T-helper 17 cell (primary cell): Measurements from ENCODE around the gene EPB41L2. TPM values are rescaled to one million over a fixed set of nuclear protein-coding genes. Genes with fewer than 3 reads are reported as not detected.
A peak's percentile ranks its signal among the peaks of the same experiment; 100 is the strongest.
"Not testable (repeated sequence)": the region's sequence is repeated elsewhere in the genome, so short reads cannot be mapped to it uniquely, and the experiment has no call there.

Experiments
- ATAC-seq: fragments of 150-1000 bp; cut with Tn5 transposase; 2 replicates; pipeline ENCODE4 v1.10.0; 2021; ENCODE audit warnings: mild to moderate bottlenecking, moderate library complexity
- DNase-seq, 3 donors: peaks; one replicate each; pipeline versions ENCODE4 v3.0.0 to v3.0.0-alpha.2; 2020 to 2021
- H3K9me3 ChIP-seq: one replicate; pipeline ENCODE4 v1.7.0; 2013; ENCODE audit warnings: low read length, mild to moderate bottlenecking; ENCODE audit not compliant: control insufficient read depth, poor library complexity, severe bottlenecking
- H3K27ac Mint-ChIP-seq: one replicate; pipeline ENCODE4 v1.8.0; 2022; ENCODE audit warnings: mild to moderate bottlenecking, moderate library complexity, mixed read lengths
- H3K27me3 Mint-ChIP-seq: one replicate; pipeline ENCODE4 v1.8.0; 2022; ENCODE audit warnings: mixed read lengths
- H3K36me3 Mint-ChIP-seq: one replicate; pipeline ENCODE4 v1.8.0; 2022; ENCODE audit warnings: low read depth, mixed read lengths
- H3K4me1 Mint-ChIP-seq: one replicate; pipeline ENCODE4 v1.8.0; 2022; ENCODE audit warnings: mild to moderate bottlenecking, mixed read lengths
- H3K4me3 Mint-ChIP-seq: one replicate; pipeline ENCODE4 v1.8.0; 2022; ENCODE audit warnings: mild to moderate bottlenecking, moderate library complexity, mixed read lengths
- total RNA-seq, 4 donors: library from RNA in 2 of 4; stranded (reverse) in 2 of 4; gene quantifications; one replicate each; pipeline ENCODE4 v1.2.3 and lab custom pipeline; 2022 to 2026

Gene EPB41L2
- 10 to 100 TPM; 14.0 to 20.5 TPM for total RNA-seq
- total RNA-seq (lab: John Stamatoyannopoulos, UW) = 14.3 to 15.3 reads per million in 2 donors

GRCh38 chr6:131063028-131063763 is at the start of gene EPB41L2:
Gene EPB41L2 (minus strand): TSS chr6:131063245. CDS start chr6:130956485, 106,760 bp downstream.
- H3K9me3 ChIP-seq = no peaks in the 10 kb centered on the region
- ATAC-seq = peak; percentile 90
- peaks cover 15% of the 10 kb centered on the region for H3K4me1 Mint-ChIP-seq
- H3K4me3 Mint-ChIP-seq = peak within 1 kb of the TSS; percentile 93
- H3K27ac Mint-ChIP-seq = peak within 1 kb of the TSS; percentile 82
- H3K36me3 Mint-ChIP-seq = no peaks in the 10 kb centered on the region
- DNase-seq = peak; percentile 77 to 78 (median 78)
- H3K27me3 Mint-ChIP-seq = no peaks in the 10 kb centered on the region

- no peak for ATAC-seq
- Mint-ChIP-seq H3K4me3 (no peak overlapping the region), H3K36me3 (no peaks in the 10 kb centered on the region), H3K27ac (no peak overlapping the region), H3K4me1 (no peaks in the 10 kb centered on the region), H3K27me3 (peaks cover 15% of the 10 kb centered on the region)
- H3K9me3 ChIP-seq = no peaks in the 10 kb centered on the region
- DNase-seq = no peak
These were observed 49.2 kb upstream of the EPB41L2 start for GRCh38 chr6:131112249-131112648.

DNA sequence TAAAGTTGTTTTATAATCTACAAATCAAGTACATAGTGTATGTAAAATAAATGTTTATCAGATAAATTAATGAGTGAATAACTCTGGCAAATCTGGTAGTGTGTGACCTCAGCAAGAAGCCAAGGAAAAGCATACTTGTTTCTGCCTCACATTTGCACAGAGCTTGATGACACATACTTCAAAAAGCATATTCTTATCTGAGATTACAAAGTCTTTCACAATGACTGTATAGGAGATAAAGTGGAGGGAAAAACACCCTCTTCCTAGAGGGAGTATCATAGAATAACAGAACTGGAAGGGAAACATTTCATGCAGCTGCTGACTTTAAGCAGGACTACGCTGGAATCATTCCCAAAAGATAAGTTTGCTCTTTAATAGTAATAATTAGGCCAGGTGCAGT is 44.1 kb upstream of the EPB41L2 start:
- ATAC-seq (no peak), DNase-seq (no peak)
- no peaks in the 10 kb centered on the region for H3K36me3 Mint-ChIP-seq
- no peaks in the 10 kb centered on the region for H3K9me3 ChIP-seq
- H3K27me3 Mint-ChIP-seq = peaks cover 19% of the 10 kb centered on the region
- no peaks in the 10 kb centered on the region for H3K4me1 Mint-ChIP-seq
- no peak overlapping the region for H3K4me3 Mint-ChIP-seq
- no peak overlapping the region for H3K27ac Mint-ChIP-seq

DNA sequence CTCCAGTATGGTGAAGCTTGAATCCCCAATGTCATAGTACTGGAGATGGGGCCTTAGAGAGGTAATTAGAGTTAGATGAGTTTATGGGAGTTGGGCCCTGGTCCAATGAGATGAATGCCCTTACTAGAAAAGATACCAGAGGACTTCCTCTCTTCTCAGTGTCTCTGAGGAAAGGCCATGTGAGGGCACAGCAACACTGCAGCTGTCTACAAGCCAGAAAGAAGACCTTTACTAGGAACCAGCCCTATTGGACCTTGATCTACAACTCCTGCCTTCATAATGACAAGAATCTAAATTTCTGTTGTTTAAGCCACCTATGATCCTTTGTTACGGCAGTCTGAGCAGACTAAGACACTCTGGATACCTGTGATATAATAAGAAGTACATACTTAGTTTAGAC is 40.9 kb upstream of the EPB41L2 start:
- H3K9me3 ChIP-seq = no peaks in the 10 kb centered on the region
- Mint-ChIP-seq H3K4me1 (no peaks in the 10 kb centered on the region), H3K27ac (no peak overlapping the region), H3K36me3 (no peaks in the 10 kb centered on the region), H3K4me3 (no peak overlapping the region), H3K27me3 (peaks cover 14% of the 10 kb centered on the region)
- ATAC-seq (no peak), DNase-seq (no peak)

- Mint-ChIP-seq H3K27ac (no peak overlapping the region), H3K27me3 (peaks cover 10% of the 10 kb centered on the region), H3K4me3 (no peak overlapping the region), H3K4me1 (no peaks in the 10 kb centered on the region), H3K36me3 (no peaks in the 10 kb centered on the region)
- DNase-seq (no peak), ATAC-seq (no peak)
- H3K9me3 ChIP-seq = no peaks in the 10 kb centered on the region
These were observed 40.3 kb upstream of the EPB41L2 start for GRCh38 chr6:131103296-131103695.

DNA sequence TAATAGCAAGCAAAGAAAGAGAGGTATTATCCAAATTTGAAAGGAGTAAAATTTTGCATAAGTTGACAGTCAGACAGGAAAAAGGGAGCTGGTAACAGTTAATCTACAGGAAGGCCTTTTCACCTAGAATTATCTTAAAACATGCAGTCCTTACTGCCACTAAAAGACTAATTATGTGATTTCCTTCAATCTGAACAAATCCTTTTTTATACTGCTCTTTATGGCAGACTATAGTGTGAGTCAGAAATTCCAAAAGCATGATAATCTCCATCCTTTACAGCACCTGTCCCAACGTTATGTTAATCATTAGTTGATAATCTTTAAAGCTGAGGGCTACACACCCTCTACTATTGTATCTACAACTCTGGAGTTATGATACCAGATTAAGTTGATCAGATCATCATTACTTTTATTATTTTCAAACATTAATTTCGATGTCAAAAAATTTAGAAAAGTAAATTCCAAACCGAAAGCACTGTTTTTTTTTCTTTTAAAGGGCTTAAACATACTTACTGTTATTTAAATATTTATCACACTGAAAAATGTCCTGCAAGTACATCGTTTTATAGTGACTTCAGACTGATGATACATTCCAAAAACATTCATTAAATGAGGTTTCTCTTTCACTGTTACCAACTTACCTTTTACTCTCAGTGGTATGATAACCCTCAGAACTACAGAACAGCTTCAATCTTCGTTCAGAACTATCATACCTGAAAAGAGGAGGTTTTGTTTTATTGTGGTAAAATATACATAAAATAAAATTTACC is 39.1 kb upstream of the EPB41L2 start:
- ATAC-seq (no peak), DNase-seq (no peak)
- Mint-ChIP-seq H3K4me3 (no peak overlapping the region), H3K4me1 (no peaks in the 10 kb centered on the region), H3K36me3 (no peaks in the 10 kb centered on the region), H3K27me3 (peaks cover 4% of the 10 kb centered on the region), H3K27ac (no peak overlapping the region)
- no peaks in the 10 kb centered on the region for H3K9me3 ChIP-seq

GRCh38 chr6:131096786-131097185 is 33.7 kb upstream of the EPB41L2 start:
- no peak overlapping the region for H3K27ac Mint-ChIP-seq
- DNase-seq (no peak), ATAC-seq (no peak)
- no peaks in the 10 kb centered on the region for H3K4me1 Mint-ChIP-seq
- H3K9me3 ChIP-seq = no peaks in the 10 kb centered on the region
- no peak overlapping the region for H3K4me3 Mint-ChIP-seq
- H3K36me3 Mint-ChIP-seq = no peaks in the 10 kb centered on the region
- no peaks in the 10 kb centered on the region for H3K27me3 Mint-ChIP-seq

DNA sequence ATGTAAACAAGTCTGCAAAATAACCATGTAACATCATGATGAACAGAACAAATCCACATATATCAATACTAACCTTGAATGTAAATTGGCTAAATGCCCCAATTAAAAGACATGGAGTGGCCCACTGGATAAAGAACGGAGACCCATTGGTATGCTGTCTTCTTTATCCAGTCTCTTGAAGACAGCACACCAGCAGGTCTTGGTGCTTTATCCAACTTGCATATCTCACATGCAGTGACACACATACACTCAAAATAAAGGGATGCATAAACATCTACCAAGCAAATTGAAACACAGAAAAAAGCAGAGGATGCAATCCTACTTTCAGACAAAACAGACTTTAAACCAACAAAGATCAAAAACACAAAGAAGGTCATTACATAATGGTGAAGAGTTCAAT is 30.3 kb upstream of the EPB41L2 start:
- no peak overlapping the region for H3K27ac Mint-ChIP-seq
- no peaks in the 10 kb centered on the region for H3K4me1 Mint-ChIP-seq
- no peak overlapping the region for H3K4me3 Mint-ChIP-seq
- ATAC-seq (no peak), DNase-seq (no peak)
- H3K9me3 ChIP-seq = no peaks in the 10 kb centered on the region
- H3K36me3 Mint-ChIP-seq = no peaks in the 10 kb centered on the region
- no peaks in the 10 kb centered on the region for H3K27me3 Mint-ChIP-seq

GRCh38 chr6:131091944-131092343 is 28.9 kb upstream of the EPB41L2 start:
- DNase-seq, ATAC-seq, H3K4me1 Mint-ChIP-seq, H3K9me3 ChIP-seq, H3K27me3 Mint-ChIP-seq, H3K4me3 Mint-ChIP-seq, H3K36me3 Mint-ChIP-seq, H3K27ac Mint-ChIP-seq: not testable (repeated sequence)

DNA sequence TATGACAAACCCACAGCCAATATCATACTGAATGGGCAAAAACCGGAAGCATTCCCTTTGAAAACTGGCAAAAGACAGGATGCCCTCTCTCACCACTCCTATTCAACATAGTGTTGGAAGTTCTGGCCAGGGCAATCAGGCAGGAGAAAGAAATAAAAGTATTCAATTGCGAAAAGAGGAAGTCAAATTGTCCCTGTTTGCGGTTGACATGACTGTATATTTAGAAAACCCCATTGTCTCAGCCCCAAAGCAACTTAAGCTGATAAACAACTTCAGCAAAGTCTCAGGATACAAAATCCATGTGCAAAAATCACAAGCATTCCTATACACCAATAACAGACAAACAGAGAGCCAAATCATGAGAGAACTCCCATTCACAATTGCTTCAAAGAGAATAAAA is 27.3 kb upstream of the EPB41L2 start:
- H3K27ac Mint-ChIP-seq, H3K4me1 Mint-ChIP-seq, H3K27me3 Mint-ChIP-seq, H3K9me3 ChIP-seq, DNase-seq, ATAC-seq, H3K4me3 Mint-ChIP-seq, H3K36me3 Mint-ChIP-seq: not testable (repeated sequence)

DNA sequence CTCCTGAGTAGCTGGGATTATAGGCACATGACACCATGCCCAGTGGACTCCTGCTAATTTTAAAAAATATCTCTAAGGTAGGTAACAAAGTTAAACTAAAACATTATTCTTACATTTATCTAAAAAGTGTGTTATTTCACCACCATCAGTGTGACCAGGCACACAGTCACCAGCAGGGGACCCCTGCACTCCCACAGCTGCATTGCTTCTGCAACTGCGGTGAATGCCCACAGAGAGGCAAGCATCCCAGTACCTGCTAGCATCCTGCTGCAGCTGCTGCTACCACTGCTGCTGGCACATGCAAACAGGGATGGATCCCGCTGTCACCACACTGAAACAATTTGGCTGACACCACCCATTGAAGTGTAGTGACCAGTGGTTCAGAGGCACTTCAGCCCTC is 21.9 kb upstream of the EPB41L2 start:
- H3K36me3 Mint-ChIP-seq = peaks cover 4% of the 10 kb centered on the region
- no peaks in the 10 kb centered on the region for H3K9me3 ChIP-seq
- no peak overlapping the region for H3K4me3 Mint-ChIP-seq
- H3K4me1 Mint-ChIP-seq = peaks cover 2% of the 10 kb centered on the region
- peaks cover 9% of the 10 kb centered on the region for H3K27me3 Mint-ChIP-seq
- H3K27ac Mint-ChIP-seq = no peak overlapping the region
- ATAC-seq (no peak), DNase-seq (no peak)

GRCh38 chr6:131083687-131084086 is 20.6 kb upstream of the EPB41L2 start:
- H3K27ac Mint-ChIP-seq = no peak overlapping the region
- ATAC-seq (no peak), DNase-seq (no peak)
- H3K9me3 ChIP-seq = no peaks in the 10 kb centered on the region
- peaks cover 4% of the 10 kb centered on the region for H3K36me3 Mint-ChIP-seq
- peaks cover 9% of the 10 kb centered on the region for H3K27me3 Mint-ChIP-seq
- no peak overlapping the region for H3K4me3 Mint-ChIP-seq
- peaks cover 2% of the 10 kb centered on the region for H3K4me1 Mint-ChIP-seq

DNA sequence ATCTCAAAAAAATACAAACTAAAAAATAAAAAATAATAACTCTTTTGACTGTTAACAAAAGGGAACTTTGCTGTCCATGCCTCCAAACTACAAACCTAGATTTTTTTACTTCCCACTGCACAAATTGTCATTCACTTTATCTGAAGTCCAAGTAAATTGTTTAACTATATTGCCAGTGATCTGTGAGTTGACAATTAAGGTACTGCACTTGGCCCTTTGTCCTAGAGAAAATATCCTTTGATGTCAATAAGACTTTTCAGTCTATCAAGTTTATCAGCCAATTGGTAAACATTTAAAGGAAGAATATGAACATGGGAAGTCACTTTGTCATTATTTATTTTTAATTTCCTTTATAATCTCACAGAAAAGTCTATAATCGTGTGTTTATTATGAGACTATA is 19.3 kb upstream of the EPB41L2 start:
- H3K27me3 Mint-ChIP-seq = peaks cover 15% of the 10 kb centered on the region
- H3K36me3 Mint-ChIP-seq = peaks cover 4% of the 10 kb centered on the region
- DNase-seq (no peak), ATAC-seq (no peak)
- H3K4me1 Mint-ChIP-seq = peaks cover 2% of the 10 kb centered on the region
- H3K27ac Mint-ChIP-seq = no peak overlapping the region
- no peaks in the 10 kb centered on the region for H3K9me3 ChIP-seq
- no peak overlapping the region for H3K4me3 Mint-ChIP-seq
